ENCODE measurements around the gene C4BPA.

The C4BPA gene

GRCh38 chr1:207093944-207094343, 10.1 kb upstream of the C4BPA start:
- TF ChIP-seq RAD21 (IDR thresholded peaks at IDR 0.05; ENCODE audit: low read depth), result no peak
- TF ChIP-seq REST (IDR thresholded peaks at IDR 0.05; ENCODE audit: low read depth), result no peak
- TF ChIP-seq NFIC (IDR thresholded peaks at IDR 0.05), result no peak

GRCh38 chr1:207097871-207098324, 6.1 kb upstream of the C4BPA start:
- TF ChIP-seq NFIC (IDR thresholded peaks at IDR 0.05), result no peak
- no peak for TF ChIP-seq EP300 (IDR thresholded peaks at IDR 0.05; ENCODE audit: borderline replicate concordance)
- TF ChIP-seq YY1 (IDR thresholded peaks at IDR 0.05; ENCODE audit: low read depth), result no peak
- no peak for TF ChIP-seq TAF1 (IDR thresholded peaks at IDR 0.05; ENCODE audit: low read depth)
- TF ChIP-seq USF1 (IDR thresholded peaks at IDR 0.05), result no peak
- TF ChIP-seq CREB1 (IDR thresholded peaks at IDR 0.05; ENCODE audit: low read depth), result no peak
- TF ChIP-seq EGR1 (IDR thresholded peaks at IDR 0.05), result no peak
- no peak for TF ChIP-seq FOXM1 (IDR thresholded peaks at IDR 0.05; ENCODE audit: borderline replicate concordance, low read depth)
- no peak for TF ChIP-seq ZBTB7A (IDR thresholded peaks at IDR 0.05; ENCODE audit: low read depth)
- no peak for TF ChIP-seq CEBPB (IDR thresholded peaks at IDR 0.05)
- TF ChIP-seq REST (IDR thresholded peaks at IDR 0.05; ENCODE audit: low read depth), result no peak
- no peak for TF ChIP-seq MAX (IDR thresholded peaks at IDR 0.05)
- no peak for TF ChIP-seq TEAD4 (IDR thresholded peaks at IDR 0.05)
- TF ChIP-seq TCF12 (IDR thresholded peaks at IDR 0.05; ENCODE audit: low read depth), result no peak
- no peak for TF ChIP-seq RAD21 (IDR thresholded peaks at IDR 0.05; ENCODE audit: low read depth)

GRCh38 chr1:207101720-207102119, 2.3 kb upstream of the C4BPA start:
- TF ChIP-seq RAD21 (IDR thresholded peaks at IDR 0.05; ENCODE audit: low read depth), result no peak
- no peak for TF ChIP-seq ZBTB7A (IDR thresholded peaks at IDR 0.05; ENCODE audit: low read depth)
- no peak for TF ChIP-seq MAX (IDR thresholded peaks at IDR 0.05)
- no peak for TF ChIP-seq TCF12 (IDR thresholded peaks at IDR 0.05; ENCODE audit: low read depth)
- no peak for TF ChIP-seq REST (IDR thresholded peaks at IDR 0.05; ENCODE audit: low read depth)
- TF ChIP-seq FOXM1 (IDR thresholded peaks at IDR 0.05; ENCODE audit: borderline replicate concordance, low read depth), result no peak
- no peak for TF ChIP-seq YY1 (IDR thresholded peaks at IDR 0.05; ENCODE audit: low read depth)
- no peak for TF ChIP-seq CEBPB (IDR thresholded peaks at IDR 0.05)
- TF ChIP-seq EP300 (IDR thresholded peaks at IDR 0.05; ENCODE audit: borderline replicate concordance), result no peak
- no peak for TF ChIP-seq TEAD4 (IDR thresholded peaks at IDR 0.05)
- TF ChIP-seq NFIC (IDR thresholded peaks at IDR 0.05), result no peak
- no peak for TF ChIP-seq EGR1 (IDR thresholded peaks at IDR 0.05)
- no peak for TF ChIP-seq USF1 (IDR thresholded peaks at IDR 0.05)
- no peak for TF ChIP-seq TAF1 (IDR thresholded peaks at IDR 0.05; ENCODE audit: low read depth)
- no peak for TF ChIP-seq CREB1 (IDR thresholded peaks at IDR 0.05; ENCODE audit: low read depth)

GRCh38 chr1:207102146-207102545, 1.9 kb upstream of the C4BPA start:
- no peak for TF ChIP-seq TEAD4 (IDR thresholded peaks at IDR 0.05)
- TF ChIP-seq RAD21 (IDR thresholded peaks at IDR 0.05; ENCODE audit: low read depth), result no peak
- no peak for TF ChIP-seq EGR1 (IDR thresholded peaks at IDR 0.05)
- TF ChIP-seq CREB1 (IDR thresholded peaks at IDR 0.05; ENCODE audit: low read depth), result no peak
- no peak for TF ChIP-seq ZBTB7A (IDR thresholded peaks at IDR 0.05; ENCODE audit: low read depth)
- TF ChIP-seq YY1 (IDR thresholded peaks at IDR 0.05; ENCODE audit: low read depth), result no peak
- no peak for TF ChIP-seq TAF1 (IDR thresholded peaks at IDR 0.05; ENCODE audit: low read depth)
- TF ChIP-seq USF1 (IDR thresholded peaks at IDR 0.05), result no peak

Measured in Ishikawa (cell line).